Measurements from ENCODE around the gene MED29. TPM values are rescaled to one million over a fixed set of nuclear protein-coding genes. Genes with fewer than 3 reads are reported as not detected.

Gene MED29
- total and polyA plus RNA-seq, 10 of the 15 experiments (the other 5 are each of a cell fraction or from before 2014, with no cell fraction given), result 3.2 to 36.6 (median 22.8) TPM

DNA sequence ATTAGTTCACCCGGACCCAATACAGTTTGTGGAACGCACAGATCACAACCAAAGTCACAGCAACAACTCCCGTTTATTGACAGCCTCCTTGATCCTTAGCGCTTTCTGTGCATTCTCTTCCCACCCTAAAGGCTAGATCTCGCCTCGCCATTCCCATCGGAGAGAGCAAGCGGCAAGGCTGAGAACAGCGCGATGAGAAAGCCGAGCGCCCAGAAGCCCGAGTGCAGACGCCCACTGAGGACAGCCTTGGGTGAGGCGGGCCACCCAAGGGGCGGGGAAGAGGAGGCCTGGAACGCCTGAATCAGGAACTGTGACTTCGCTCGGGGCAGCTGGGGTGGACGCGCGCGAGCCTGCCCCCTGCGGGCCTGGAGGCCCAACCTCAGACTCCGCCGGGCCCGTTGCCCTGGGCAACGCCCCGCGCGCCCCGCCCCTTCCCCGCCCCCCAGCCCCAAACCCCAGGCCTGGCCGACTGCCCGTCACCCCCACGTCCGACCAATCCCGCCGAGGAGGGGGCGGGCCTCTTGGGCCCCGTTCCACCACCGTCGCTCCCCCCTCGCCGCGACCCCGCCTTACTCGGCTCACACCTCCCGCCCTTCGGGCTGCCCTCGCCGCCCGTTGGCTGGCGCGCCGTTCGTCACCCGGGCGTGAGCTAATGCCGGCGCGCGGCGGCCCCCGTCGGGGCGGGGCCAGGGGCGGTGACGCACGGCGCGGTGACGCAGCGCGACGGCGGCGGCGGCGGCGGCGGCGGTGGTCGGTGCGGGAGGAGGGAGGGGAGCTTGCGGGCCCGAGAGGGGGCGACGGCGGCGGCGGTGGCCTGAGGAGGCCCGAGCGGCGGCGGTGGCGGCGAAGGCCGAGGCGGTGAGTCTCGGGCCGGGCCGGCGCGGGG is 49.2 kb upstream of the MED29 start, which contains the start of gene SAMD4B:
Gene SAMD4B, plus strand, starts transcription at position 703 of the 886 bp plus-strand sequence. CDS start 14,473 bp downstream, outside the sequence.
- Histone ChIP-seq H4K20me1 (ENCODE audit: control insufficient read depth, insufficient read depth) (no peaks in the 10 kb centered on the region; the same call in 1 of the 2 replicates), H3K27ac (ENCODE audit: control insufficient read depth, insufficient read depth) (peak within 1 kb of the TSS; percentile 82), H3K4me2 (ENCODE audit: control insufficient read depth, insufficient read depth) (peak within 1 kb of the TSS; percentile 94), H2AFZ (ENCODE audit: control insufficient read depth, low read depth, low read length) (peak within 1 kb of the TSS; percentile 97), H3K79me2 (ENCODE audit: control insufficient read depth, insufficient read depth, low read length) (peaks cover 12% of the 10 kb centered on the region), H3K4me1 (ENCODE audit: control insufficient read depth, insufficient read depth, low read length) (peaks cover 14% of the 10 kb centered on the region), H3K9me3 (replicated peaks; ENCODE audit: control insufficient read depth, insufficient read depth, low read length) (no peaks in the 10 kb centered on the region), H3K4me3 (peak within 1 kb of the TSS; percentile 95), H3K36me3 (ENCODE audit: control insufficient read depth in 2 of 2, insufficient read depth in 2 of 2, low read length in 1 of 2) (peaks cover 0 to 5% of the 10 kb centered on the region in 2 experiments; a peak in 1 of 4 replicates), H3K9ac (ENCODE audit: control insufficient read depth, insufficient read depth, low read length) (peak within 1 kb of the TSS; percentile 91), H3K27me3 (replicated peaks in 1 of 2; ENCODE audit: control insufficient read depth in 2 of 2, insufficient read depth in 2 of 2, low read length in 1 of 2) (no peaks in the 10 kb centered on the region)
- FAIRE-seq, result peak; percentile 95
- BruUV-seq (replicated peaks), result no TSS peak
- ATAC-seq, result peak; percentile 96
- SMC1A ChIA-PET (ENCODE audit: uncharacterized antibody, unreplicated experiment), result interaction anchor here (0.7 to 1.0 kb wide), 3 partner anchors 12 to 70 kb away, joined by 3 to 7 read pairs (median 4); partner anchors contain the start of gene PLEKHG2
- intact Hi-C loops (cut with micrococcal nuclease; ENCODE audit: unreplicated experiment), result loop anchor here (1.0 to 5.0 kb wide), 3 partner anchors 49 to 190 kb away; partner anchors contain the start of genes EID2B, MED29, PAF1 and PLEKHG2
- in situ Hi-C loops (cut with MboI), result no loop called here
- under 1% methylated on average over 32 of the region's 105 CpGs for WGBS (ENCODE audit: insufficient coverage, insufficient replicate concordance, low lambda C conversion rate, missing lambda C conversion rate)
- RAD21 ChIA-PET (ENCODE audit: unreplicated experiment), result interaction anchor here (0.5 to 2.0 kb wide), 5 partner anchors 18 to 132 kb away, joined by 3 to 5 read pairs (median 3); partner anchors contain the start of gene RPS16
- peak; percentile 87 for DNase-seq (ENCODE audit: low read depth, low spot score)
- POLR2A ChIA-PET, result interaction anchor here (0.6 to 1.4 kb wide), 8 partner anchors 9 to 968 kb away, joined by 3 to 12 read pairs (median 6); partner anchors contain the start of genes ECH1, MED29, PAF1 and RPS16
- CTCF ChIA-PET, result interaction anchor here (0.7 to 1.4 kb wide), 9 partner anchors 11 to 672 kb away, joined by 3 to 5 read pairs (median 4); partner anchors contain the start of genes MED29 and PAF1
- peak; percentile 83 for TF ChIP-seq GABPA (IDR thresholded peaks at IDR 0.05; ENCODE audit: low read depth)
- no peak for TF ChIP-seq ASH2L (IDR thresholded peaks at IDR 0.05; ENCODE audit: borderline replicate concordance, low read depth)
- TF ChIP-seq RAD21 (IDR thresholded peaks at IDR 0.05; ENCODE audit: insufficient read depth, low read depth, low read length), result peak; percentile 2; the same call in 1 of the 2 replicates
- TF ChIP-seq IKZF1 (conservative IDR thresholded peaks at IDR 0.05), result peak; percentile 68
- peak; percentile 26 for TF ChIP-seq FOS (IDR thresholded peaks at IDR 0.05; ENCODE audit: borderline replicate concordance, extremely low read depth, insufficient read length)
- TF ChIP-seq, protein P1, sequence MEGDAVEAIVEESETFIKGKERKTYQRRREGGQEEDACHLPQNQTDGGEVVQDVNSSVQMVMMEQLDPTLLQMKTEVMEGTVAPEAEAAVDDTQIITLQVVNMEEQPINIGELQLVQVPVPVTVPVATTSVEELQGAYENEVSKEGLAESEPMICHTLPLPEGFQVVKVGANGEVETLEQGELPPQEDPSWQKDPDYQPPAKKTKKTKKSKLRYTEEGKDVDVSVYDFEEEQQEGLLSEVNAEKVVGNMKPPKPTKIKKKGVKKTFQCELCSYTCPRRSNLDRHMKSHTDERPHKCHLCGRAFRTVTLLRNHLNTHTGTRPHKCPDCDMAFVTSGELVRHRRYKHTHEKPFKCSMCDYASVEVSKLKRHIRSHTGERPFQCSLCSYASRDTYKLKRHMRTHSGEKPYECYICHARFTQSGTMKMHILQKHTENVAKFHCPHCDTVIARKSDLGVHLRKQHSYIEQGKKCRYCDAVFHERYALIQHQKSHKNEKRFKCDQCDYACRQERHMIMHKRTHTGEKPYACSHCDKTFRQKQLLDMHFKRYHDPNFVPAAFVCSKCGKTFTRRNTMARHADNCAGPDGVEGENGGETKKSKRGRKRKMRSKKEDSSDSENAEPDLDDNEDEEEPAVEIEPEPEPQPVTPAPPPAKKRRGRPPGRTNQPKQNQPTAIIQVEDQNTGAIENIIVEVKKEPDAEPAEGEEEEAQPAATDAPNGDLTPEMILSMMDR (IDR thresholded peaks at IDR 0.05 in 2 of 3, conservative IDR thresholded peaks at IDR 0.05 in 1 of 3; ENCODE audit: control insufficient read depth in 2 of 3, extremely low read depth in 1 of 3, insufficient read depth in 1 of 3, low read depth in 3 of 3, low read length in 3 of 3), result peak; percentile 57 to 91 (median 65); a peak in 5 of 6 replicates
- TF ChIP-seq RCOR1 (conservative IDR thresholded peaks at IDR 0.05; ENCODE audit: low read depth, low read length), result peak; percentile 81; the same call in 1 of the 2 replicates
- TF ChIP-seq ATF7 (IDR thresholded peaks at IDR 0.05; ENCODE audit: low read depth), result 0 out of 2 replicates have a peak, but pooled peaks have one; percentile 46
- TF ChIP-seq PML (IDR thresholded peaks at IDR 0.05; ENCODE audit: low read length), result peak; percentile 68; the same call in 1 of the 2 replicates
- peak; percentile 96 for TF ChIP-seq PKNOX1 (IDR thresholded peaks at IDR 0.05)
- no peak for TF ChIP-seq EZH2 (IDR thresholded peaks at IDR 0.05; ENCODE audit: borderline replicate concordance, control insufficient read depth, low read depth, low read length)
- TF ChIP-seq, protein P2, sequence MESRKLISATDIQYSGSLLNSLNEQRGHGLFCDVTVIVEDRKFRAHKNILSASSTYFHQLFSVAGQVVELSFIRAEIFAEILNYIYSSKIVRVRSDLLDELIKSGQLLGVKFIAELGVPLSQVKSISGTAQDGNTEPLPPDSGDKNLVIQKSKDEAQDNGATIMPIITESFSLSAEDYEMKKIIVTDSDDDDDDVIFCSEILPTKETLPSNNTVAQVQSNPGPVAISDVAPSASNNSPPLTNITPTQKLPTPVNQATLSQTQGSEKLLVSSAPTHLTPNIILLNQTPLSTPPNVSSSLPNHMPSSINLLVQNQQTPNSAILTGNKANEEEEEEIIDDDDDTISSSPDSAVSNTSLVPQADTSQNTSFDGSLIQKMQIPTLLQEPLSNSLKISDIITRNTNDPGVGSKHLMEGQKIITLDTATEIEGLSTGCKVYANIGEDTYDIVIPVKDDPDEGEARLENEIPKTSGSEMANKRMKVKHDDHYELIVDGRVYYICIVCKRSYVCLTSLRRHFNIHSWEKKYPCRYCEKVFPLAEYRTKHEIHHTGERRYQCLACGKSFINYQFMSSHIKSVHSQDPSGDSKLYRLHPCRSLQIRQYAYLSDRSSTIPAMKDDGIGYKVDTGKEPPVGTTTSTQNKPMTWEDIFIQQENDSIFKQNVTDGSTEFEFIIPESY (IDR thresholded peaks at IDR 0.05), result 0 out of 2 replicates have a peak, but pooled peaks have one; percentile 19
- TF ChIP-seq, protein P3, sequence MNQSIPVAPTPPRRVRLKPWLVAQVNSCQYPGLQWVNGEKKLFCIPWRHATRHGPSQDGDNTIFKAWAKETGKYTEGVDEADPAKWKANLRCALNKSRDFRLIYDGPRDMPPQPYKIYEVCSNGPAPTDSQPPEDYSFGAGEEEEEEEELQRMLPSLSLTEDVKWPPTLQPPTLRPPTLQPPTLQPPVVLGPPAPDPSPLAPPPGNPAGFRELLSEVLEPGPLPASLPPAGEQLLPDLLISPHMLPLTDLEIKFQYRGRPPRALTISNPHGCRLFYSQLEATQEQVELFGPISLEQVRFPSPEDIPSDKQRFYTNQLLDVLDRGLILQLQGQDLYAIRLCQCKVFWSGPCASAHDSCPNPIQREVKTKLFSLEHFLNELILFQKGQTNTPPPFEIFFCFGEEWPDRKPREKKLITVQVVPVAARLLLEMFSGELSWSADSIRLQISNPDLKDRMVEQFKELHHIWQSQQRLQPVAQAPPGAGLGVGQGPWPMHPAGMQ (IDR thresholded peaks at IDR 0.05; ENCODE audit: borderline replicate concordance), result no peak
- TF ChIP-seq MEF2A (IDR thresholded peaks at IDR 0.05; ENCODE audit: insufficient read depth, low read depth, low read length), result 0 out of 2 replicates have a peak, but pooled peaks have one; percentile 34

All from GM12878 (cell line).